Stimulated activated CD8-positive, alpha-beta memory T cell treated with anti-CD3 and anti-CD28 coated beads, Interleukin-2, amount 100 ng/mL, for 1 hour (primary cell): Measurements from ENCODE around the gene PKN1.
"Not testable (repeated sequence)": the region's sequence is repeated elsewhere in the genome, so short reads cannot be mapped to it uniquely, and the experiment has no call there.

Experiments used
- DNase-seq, 2 donors: peaks; one replicate each; pipeline ENCODE4 v3.0.0-alpha.2; 2020; ENCODE audit warnings: low read depth in 2 of 2

PKN1 gene

GRCh38 chr19:14482172-14482941, 49.3 kb downstream of the PKN1 start:
- no peak for DNase-seq

GRCh38 chr19:14487370-14488125, 54.4 kb downstream of the PKN1 start:
- no peak for DNase-seq

- DNase-seq, result no peak
Observed at GRCh38 chr19:14492756-14493337, 59.7 kb downstream of the PKN1 start.

GRCh38 chr19:14494411-14494810, 61.3 kb downstream of the PKN1 start:
- DNase-seq, result no peak

GRCh38 chr19:14494910-14495671, 62.0 kb downstream of the PKN1 start:
- no peak for DNase-seq

GRCh38 chr19:14495672-14496028, 62.5 kb downstream of the PKN1 start:
- no peak for DNase-seq

- DNase-seq, result peak; percentile 55 to 63
Observed at GRCh38 chr19:14496029-14496833, 63.1 kb downstream of the PKN1 start, which contains the start of gene GIPC1. Gene GIPC1, minus strand, starts transcription at chr19:14496127. Its CDS starts 13,151 bp downstream, at chr19:14482976.

- DNase-seq, result no peak
Observed at GRCh38 chr19:14496834-14497227, 63.7 kb downstream of the PKN1 start.

- no peak for DNase-seq
Observed at GRCh38 chr19:14497228-14497921, 64.3 kb downstream of the PKN1 start.

- no peak for DNase-seq
Observed at GRCh38 chr19:14502334-14503092, 69.4 kb downstream of the PKN1 start.

- no peak for DNase-seq
Observed at GRCh38 chr19:14503285-14503684, 70.2 kb downstream of the PKN1 start.

GRCh38 chr19:14504575-14504974, 71.5 kb downstream of the PKN1 start:
- not testable (repeated sequence) for DNase-seq

GRCh38 chr19:14505488-14506239, 72.6 kb downstream of the PKN1 start:
- peak; percentile 36 to 55 for DNase-seq

- no peak for DNase-seq
Observed at GRCh38 chr19:14507704-14508542, 74.8 kb downstream of the PKN1 start.

GRCh38 chr19:14510311-14511228, 77.5 kb downstream of the PKN1 start:
- no peak for DNase-seq

- DNase-seq, result no peak
Observed at GRCh38 chr19:14511229-14511593, 78.1 kb downstream of the PKN1 start.

- DNase-seq, result no peak
Observed at GRCh38 chr19:14512406-14512961, 79.4 kb downstream of the PKN1 start.
